Measurements from ENCODE around the gene HOXA10.

The HOXA10 gene

DNA sequence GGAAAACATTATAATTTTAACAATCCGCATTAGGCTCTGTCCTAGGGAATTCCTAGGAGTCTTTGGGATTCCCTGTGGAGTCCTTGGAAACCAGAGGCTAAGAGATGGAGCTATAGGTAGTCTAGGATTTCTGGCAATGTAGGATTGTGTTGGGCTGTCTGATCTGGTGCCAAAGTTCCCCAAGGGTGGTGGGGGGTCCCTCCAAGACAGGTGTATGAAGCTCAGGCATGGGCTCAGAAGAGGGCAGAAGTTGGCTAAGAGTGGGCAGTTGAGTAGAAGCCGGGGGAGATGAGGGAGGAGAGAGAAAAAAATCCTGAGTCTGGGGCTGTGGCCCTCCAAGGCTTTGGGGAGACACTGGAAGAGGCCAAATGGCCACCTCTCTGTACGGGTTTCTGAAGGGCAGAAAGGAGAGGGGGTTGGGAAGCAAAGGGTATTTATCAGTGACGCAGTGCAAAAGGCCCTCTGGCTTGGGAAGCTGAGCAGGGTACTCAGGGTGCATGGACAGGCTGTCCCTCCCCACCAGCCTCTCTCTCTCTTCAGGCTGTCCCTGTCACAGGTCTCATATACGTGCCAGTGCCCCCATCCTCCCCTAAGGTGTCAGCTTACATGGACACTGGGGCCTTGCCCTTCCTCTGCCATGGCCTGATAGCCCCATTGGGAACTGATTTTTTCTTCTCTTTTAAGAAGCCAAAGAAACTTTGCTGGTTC, 27.5 kb downstream of the HOXA10 start:
- Histone ChIP-seq H3K36me3 (ENCODE audit: insufficient read depth, low read depth, low read length) (no peaks in the 10 kb centered on the region), H3K9me3 (ENCODE audit: insufficient read depth, low read depth, low read length) (peaks cover 11% of the 10 kb centered on the region; the same call in 1 of the 2 replicates), H3K27ac (ENCODE audit: low read length) (no peak overlapping the region), H3K4me1 (ENCODE audit: insufficient read depth, low read length) (no peaks in the 10 kb centered on the region), H3K4me3 (ENCODE audit: low read length) (no peak overlapping the region), H3K27me3 (ENCODE audit: insufficient read depth, low read length) (peaks cover 100% of the 10 kb centered on the region), H3K9ac (ENCODE audit: low read depth, low read length) (no peak overlapping the region)

- no peaks in the 10 kb centered on the region for H3K4me1 ChIP-seq (ENCODE audit: insufficient read depth, low read length)
- H3K9ac ChIP-seq (ENCODE audit: low read depth, low read length): no peak overlapping the region
- peaks cover 14% of the 10 kb centered on the region; the same call in 1 of the 2 replicates for H3K9me3 ChIP-seq (ENCODE audit: insufficient read depth, low read depth, low read length)
- H3K4me3 ChIP-seq (ENCODE audit: low read length): no peak overlapping the region
- H3K27me3 ChIP-seq (ENCODE audit: insufficient read depth, low read length): peaks cover 100% of the 10 kb centered on the region
- H3K27ac ChIP-seq (ENCODE audit: low read length): no peak overlapping the region
- no peaks in the 10 kb centered on the region for H3K36me3 ChIP-seq (ENCODE audit: insufficient read depth, low read depth, low read length)
These were observed 28.2 kb downstream of the HOXA10 start for GRCh38 chr7:27145914-27146412.

- Histone ChIP-seq H3K27ac (ENCODE audit: low read length) (no peak overlapping the region), H3K9ac (ENCODE audit: low read depth, low read length) (no peak overlapping the region), H3K4me1 (ENCODE audit: insufficient read depth, low read length) (no peaks in the 10 kb centered on the region), H3K4me3 (ENCODE audit: low read length) (no peak overlapping the region), H3K36me3 (ENCODE audit: insufficient read depth, low read depth, low read length) (no peaks in the 10 kb centered on the region), H3K9me3 (ENCODE audit: insufficient read depth, low read depth, low read length) (peaks cover 14% of the 10 kb centered on the region; the same call in 1 of the 2 replicates), H3K27me3 (ENCODE audit: insufficient read depth, low read length) (peaks cover 100% of the 10 kb centered on the region)
These were observed 28.8 kb downstream of the HOXA10 start for GRCh38 chr7:27145165-27145913.

DNA sequence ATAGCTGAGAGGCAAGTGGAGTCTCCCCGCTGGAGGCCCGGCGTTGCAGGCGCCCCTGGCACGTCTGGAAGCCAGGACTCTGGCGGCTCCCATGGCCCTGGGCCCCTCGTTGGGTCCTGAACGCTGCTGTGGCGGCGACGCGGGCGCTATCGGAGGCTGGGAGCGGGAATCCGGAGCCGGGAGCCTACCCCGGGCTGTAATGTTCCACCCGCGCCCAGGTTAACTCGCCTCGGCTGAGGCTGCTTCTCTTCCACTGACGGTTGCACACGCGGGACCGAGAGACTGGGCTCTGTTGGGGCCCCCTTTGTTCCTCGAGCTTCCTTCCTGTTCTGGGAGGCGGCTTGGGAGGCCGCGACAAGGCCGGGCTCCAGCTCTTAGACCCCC, 29.3 kb downstream of the HOXA10 start:
- no peak overlapping the region for H3K4me3 ChIP-seq (ENCODE audit: low read length)
- no peak overlapping the region for H3K9ac ChIP-seq (ENCODE audit: low read depth, low read length)
- H3K4me1 ChIP-seq (ENCODE audit: insufficient read depth, low read length): no peaks in the 10 kb centered on the region
- no peaks in the 10 kb centered on the region for H3K36me3 ChIP-seq (ENCODE audit: insufficient read depth, low read depth, low read length)
- peaks cover 14% of the 10 kb centered on the region; the same call in 1 of the 2 replicates for H3K9me3 ChIP-seq (ENCODE audit: insufficient read depth, low read depth, low read length)
- H3K27ac ChIP-seq (ENCODE audit: low read length): no peak overlapping the region
- H3K27me3 ChIP-seq (ENCODE audit: insufficient read depth, low read length): peaks cover 100% of the 10 kb centered on the region

DNA sequence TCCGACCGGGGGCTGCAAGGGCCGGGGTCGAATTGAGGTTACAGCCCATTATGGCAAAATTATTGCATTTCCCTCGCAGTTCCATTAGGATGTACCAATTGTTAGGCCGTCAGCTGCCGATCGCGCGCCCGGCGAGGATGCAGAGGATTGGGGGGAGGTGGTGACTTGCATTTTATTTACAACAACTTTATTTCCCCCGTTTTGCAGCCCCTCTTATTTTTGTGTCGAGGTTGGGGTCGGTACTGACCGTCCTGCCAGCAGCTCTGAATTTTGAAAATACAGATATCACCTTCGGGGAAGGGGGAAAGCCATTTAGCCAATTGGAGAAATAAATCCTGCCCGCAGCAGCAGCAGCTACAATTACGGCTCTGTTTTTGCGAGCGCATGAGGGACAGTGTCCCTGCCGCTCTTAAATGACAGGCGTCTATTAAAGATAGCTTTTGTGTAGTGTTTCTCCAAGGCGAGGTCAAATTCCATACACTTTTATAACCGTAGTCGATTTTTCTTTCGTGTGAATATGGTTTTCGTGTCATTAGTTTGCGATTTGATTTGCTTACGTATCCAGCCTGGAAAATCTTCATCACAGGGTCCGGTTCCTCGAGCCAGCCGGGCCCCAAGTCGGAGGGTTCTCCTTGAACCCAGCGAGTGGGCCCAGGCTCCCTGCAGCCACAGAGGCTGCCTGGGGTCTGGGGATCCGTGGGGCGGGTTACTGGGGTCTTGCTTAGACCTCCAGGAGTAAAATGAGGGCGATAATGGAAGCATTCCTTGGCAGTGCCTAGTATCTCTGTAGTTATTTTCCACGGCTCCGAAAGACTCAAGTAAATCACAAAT, 30.0 kb downstream of the HOXA10 start:
- Histone ChIP-seq H3K27me3 (ENCODE audit: insufficient read depth, low read length) (peaks cover 100% of the 10 kb centered on the region), H3K4me1 (ENCODE audit: insufficient read depth, low read length) (no peaks in the 10 kb centered on the region), H3K4me3 (ENCODE audit: low read length) (no peak overlapping the region), H3K9ac (ENCODE audit: low read depth, low read length) (no peak overlapping the region), H3K9me3 (ENCODE audit: insufficient read depth, low read depth, low read length) (peaks cover 14% of the 10 kb centered on the region; the same call in 1 of the 2 replicates), H3K27ac (ENCODE audit: low read length) (no peak overlapping the region), H3K36me3 (ENCODE audit: insufficient read depth, low read depth, low read length) (no peaks in the 10 kb centered on the region)

DNA sequence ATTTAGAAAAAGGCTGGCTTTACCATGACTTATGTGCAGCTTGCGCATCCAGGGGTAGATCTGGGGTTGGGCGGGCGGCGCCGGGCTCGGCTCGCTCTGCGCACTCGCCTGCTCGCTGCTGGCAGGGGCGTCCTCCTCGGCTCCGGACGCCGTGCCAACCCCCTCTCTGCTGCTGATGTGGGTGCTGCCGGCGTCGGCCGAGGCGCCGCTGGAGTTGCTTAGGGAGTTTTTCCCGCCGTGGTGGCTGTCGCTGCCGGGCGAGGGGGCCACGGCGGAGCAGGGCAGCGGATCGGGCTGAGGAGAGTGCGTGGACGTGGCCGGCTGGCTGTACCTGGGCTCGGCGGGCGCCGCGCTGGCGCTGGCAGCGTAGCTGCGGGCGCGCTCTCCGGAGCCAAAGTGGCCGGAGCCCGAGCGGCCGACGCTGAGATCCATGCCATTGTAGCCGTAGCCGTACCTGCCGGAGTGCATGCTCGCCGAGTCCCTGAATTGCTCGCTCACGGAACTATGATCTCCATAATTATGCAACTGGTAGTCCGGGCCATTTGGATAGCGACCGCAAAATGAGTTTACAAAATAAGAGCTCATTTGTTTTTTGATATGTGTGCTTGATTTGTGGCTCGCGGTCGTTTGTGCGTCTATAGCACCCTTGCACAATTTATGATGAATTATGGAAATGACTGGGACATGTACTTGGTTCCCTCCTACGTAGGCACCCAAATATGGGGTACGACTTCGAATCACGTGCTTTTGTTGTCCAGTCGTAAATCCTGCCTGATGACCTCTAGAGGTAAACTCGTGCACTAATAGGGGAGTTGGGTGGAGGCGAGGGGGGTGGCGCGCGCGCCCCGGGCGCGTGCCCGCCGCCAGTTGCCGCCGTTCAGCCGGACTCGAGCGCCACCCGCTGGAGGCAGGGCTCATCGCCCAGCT, 30.8 kb downstream of the HOXA10 start, which contains the start of gene HOXA5:
TSS of gene HOXA5 (minus strand) at position 659 of the 927 bp plus-strand sequence. CDS start at position 585, 74 bp downstream.
- Histone ChIP-seq H3K4me1 (ENCODE audit: insufficient read depth, low read length) (no peaks in the 10 kb centered on the region), H3K36me3 (ENCODE audit: insufficient read depth, low read depth, low read length) (no peaks in the 10 kb centered on the region), H3K27me3 (ENCODE audit: insufficient read depth, low read length) (peaks cover 100% of the 10 kb centered on the region), H3K4me3 (ENCODE audit: low read length) (peak within 1 kb of the TSS; percentile 66), H3K9ac (ENCODE audit: low read depth, low read length) (no peak within 1 kb of the TSS), H3K27ac (ENCODE audit: low read length) (no peak within 1 kb of the TSS), H3K9me3 (ENCODE audit: insufficient read depth, low read depth, low read length) (peaks cover 14% of the 10 kb centered on the region; the same call in 1 of the 2 replicates)

DNA sequence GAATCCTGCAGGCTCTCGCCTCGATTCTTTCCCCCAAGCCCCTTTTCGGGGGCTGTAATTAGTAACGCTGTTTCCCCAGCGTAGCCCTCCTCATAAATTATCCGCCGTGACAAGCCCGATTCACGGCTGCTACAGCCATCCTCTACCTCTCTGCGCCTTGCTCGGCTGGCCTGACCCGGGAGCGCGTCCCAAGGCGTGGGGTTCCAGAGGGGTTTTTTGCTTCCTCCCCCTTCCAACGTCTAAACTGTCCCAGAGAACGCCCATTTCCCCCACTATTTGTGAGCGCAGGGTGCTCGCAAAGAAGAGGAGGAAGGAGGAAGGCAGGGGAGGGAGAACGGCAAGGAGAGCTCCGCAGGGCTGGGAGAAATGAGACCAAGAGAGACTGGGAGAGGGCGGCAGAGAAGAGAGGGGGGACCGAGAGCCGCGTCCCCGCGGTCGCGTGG, 31.5 kb downstream of the HOXA10 start:
- H3K36me3 ChIP-seq (ENCODE audit: insufficient read depth, low read depth, low read length): no peaks in the 10 kb centered on the region
- peak overlapping the region; percentile 66 for H3K4me3 ChIP-seq (ENCODE audit: low read length)
- peaks cover 14% of the 10 kb centered on the region; the same call in 1 of the 2 replicates for H3K9me3 ChIP-seq (ENCODE audit: insufficient read depth, low read depth, low read length)
- no peak overlapping the region for H3K9ac ChIP-seq (ENCODE audit: low read depth, low read length)
- no peak overlapping the region for H3K27ac ChIP-seq (ENCODE audit: low read length)
- no peaks in the 10 kb centered on the region for H3K4me1 ChIP-seq (ENCODE audit: insufficient read depth, low read length)
- H3K27me3 ChIP-seq (ENCODE audit: insufficient read depth, low read length): peaks cover 100% of the 10 kb centered on the region

GRCh38 chr7:27141923-27142579, 32.1 kb downstream of the HOXA10 start:
- H3K4me1 ChIP-seq (ENCODE audit: insufficient read depth, low read length): no peaks in the 10 kb centered on the region
- no peak overlapping the region for H3K4me3 ChIP-seq (ENCODE audit: low read length)
- no peak overlapping the region for H3K27ac ChIP-seq (ENCODE audit: low read length)
- H3K9ac ChIP-seq (ENCODE audit: low read depth, low read length): no peak overlapping the region
- H3K27me3 ChIP-seq (ENCODE audit: insufficient read depth, low read length): peaks cover 100% of the 10 kb centered on the region
- H3K9me3 ChIP-seq (ENCODE audit: insufficient read depth, low read depth, low read length): peaks cover 12% of the 10 kb centered on the region; the same call in 1 of the 2 replicates
- H3K36me3 ChIP-seq (ENCODE audit: insufficient read depth, low read depth, low read length): no peaks in the 10 kb centered on the region

DNA sequence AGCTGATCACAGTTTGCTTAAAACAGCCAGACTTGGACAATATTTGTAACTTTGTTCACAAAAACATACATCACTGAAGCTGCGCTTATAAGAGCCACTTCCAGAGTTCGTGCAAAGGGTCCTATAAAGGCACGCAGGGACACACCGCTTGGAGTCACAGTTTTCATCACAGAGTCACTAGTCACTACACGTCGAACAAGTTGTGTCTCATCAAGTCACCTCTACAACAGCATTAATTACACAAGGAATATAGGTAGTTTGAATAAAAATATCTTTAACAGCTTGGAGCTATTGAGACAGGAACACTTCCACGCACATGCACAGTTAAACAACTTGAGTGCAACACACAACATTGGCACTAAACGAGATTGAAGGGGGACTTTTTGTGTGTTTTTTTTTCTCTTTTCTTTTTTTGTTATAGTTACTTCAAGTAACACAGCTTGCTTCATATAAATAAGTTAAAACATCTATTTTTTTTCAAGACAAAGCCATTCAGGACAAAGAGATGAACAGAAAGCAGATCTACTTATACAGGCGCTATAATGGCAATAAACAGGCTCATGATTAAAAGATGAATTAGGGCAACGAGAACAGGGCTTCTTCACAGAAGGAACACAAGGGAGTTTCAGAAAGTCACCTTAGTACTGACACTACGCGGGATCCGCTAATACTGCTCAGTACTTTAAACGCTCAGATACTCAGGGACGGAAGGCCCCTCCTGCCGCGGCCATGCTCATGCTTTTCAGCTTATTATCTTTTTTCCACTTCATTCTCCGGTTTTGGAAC, 32.8 kb downstream of the HOXA10 start:
- Histone ChIP-seq H3K9ac (ENCODE audit: low read depth, low read length) (no peak overlapping the region), H3K27me3 (ENCODE audit: insufficient read depth, low read length) (peaks cover 100% of the 10 kb centered on the region), H3K27ac (ENCODE audit: low read length) (no peak overlapping the region), H3K4me1 (ENCODE audit: insufficient read depth, low read length) (no peaks in the 10 kb centered on the region), H3K4me3 (ENCODE audit: low read length) (no peak overlapping the region), H3K9me3 (ENCODE audit: insufficient read depth, low read depth, low read length) (peaks cover 5% of the 10 kb centered on the region; the same call in 1 of the 2 replicates), H3K36me3 (ENCODE audit: insufficient read depth, low read depth, low read length) (no peaks in the 10 kb centered on the region)
